GM19023 (cell line): ENCODE data around the gene RPS3.
A peak's percentile ranks its signal among the peaks of the same experiment; 100 is the strongest.
"Not testable (repeated sequence)": the region's sequence is repeated elsewhere in the genome, so short reads cannot be mapped to it uniquely, and the experiment has no call there.

Source experiments
- ATAC-seq: cut with Tn5 transposase; IDR thresholded peaks from one replicate; pipeline ENCODE4 v1.9.1; 2021; ENCODE audit warnings: mild to moderate bottlenecking, moderate library complexity; ENCODE audit not compliant: unreplicated experiment

Gene RPS3

DNA sequence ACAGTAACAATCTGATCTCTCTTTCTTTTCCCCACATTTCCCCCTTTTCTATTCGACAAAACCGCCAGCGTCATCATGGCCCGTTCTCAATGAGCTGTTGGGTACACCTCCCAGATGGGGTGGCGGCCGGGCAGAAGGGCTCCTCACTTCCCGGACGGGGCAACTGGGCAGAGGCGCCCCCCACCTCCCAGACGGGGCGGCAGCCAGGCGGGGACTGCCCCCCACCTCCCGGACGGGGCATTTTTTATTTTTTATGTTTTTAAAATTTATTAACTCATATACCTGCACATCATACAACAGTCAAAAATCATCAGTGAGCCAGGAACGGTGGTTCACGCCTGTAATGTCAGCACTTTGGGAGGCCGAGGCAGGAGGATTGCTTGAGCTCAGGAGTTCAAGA, 20.5 kb upstream of the RPS3 start:
- not testable (repeated sequence) for ATAC-seq

- no peak for ATAC-seq
Measured at GRCh38 chr11:75380245-75380644, 19.1 kb upstream of the RPS3 start.

GRCh38 chr11:75380716-75381420, 18.4 kb upstream of the RPS3 start:
- no peak for ATAC-seq

- ATAC-seq, result no peak
Measured at GRCh38 chr11:75383246-75383645, 16.1 kb upstream of the RPS3 start.

DNA sequence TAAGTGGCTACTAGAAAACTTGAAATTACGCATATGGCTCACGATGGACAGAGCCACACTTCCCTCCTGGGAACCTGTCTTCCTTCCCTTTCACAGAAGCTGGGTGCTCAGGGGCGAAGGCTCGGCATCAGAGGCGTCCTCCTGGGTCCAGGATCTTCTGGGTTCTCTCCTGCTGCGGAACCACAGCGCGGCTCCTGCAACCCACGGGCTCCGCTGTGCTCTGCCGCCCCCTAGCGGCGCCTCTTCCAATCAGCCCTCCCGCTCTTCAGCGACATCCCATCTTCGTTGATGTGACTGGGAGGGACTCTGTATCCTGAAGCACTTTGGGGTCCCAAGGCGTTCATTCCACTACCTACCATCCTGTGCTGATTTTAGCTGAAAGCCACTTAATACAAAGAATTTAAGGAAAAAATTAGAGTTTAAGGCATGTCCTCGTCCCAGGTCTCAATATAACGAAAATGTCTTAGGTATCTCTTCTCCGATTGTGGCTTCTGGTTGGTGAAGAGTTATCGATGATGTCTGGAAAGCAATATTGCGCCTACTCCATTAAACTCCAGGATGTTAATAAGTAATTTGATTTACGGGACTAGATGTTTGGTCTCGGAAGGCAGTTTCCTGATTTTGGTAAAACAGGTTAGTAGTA, 14.8 kb upstream of the RPS3 start:
- ATAC-seq, result no peak

- ATAC-seq, result no peak
Measured at GRCh38 chr11:75386942-75387630, 12.2 kb upstream of the RPS3 start.

GRCh38 chr11:75387736-75388294, 11.5 kb upstream of the RPS3 start:
- no peak for ATAC-seq

- no peak for ATAC-seq
Measured at GRCh38 chr11:75388386-75389275, 10.7 kb upstream of the RPS3 start.

DNA sequence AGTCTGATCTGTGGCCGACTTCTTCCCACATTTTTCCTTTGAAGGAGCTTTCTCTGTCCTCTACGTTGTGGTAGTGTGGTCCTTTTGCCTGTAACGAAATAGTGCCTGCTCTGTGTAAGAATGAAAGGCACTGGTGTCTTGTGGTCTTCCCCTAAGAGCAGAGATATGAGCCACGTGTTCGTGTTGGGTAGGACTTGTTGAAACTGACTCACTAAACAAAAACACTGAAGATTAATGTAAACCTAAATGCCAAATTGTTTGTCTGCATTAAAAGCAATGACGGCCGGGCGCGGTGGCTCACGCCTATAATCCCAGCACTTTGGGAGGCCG, 10.1 kb upstream of the RPS3 start:
- no peak for ATAC-seq

DNA sequence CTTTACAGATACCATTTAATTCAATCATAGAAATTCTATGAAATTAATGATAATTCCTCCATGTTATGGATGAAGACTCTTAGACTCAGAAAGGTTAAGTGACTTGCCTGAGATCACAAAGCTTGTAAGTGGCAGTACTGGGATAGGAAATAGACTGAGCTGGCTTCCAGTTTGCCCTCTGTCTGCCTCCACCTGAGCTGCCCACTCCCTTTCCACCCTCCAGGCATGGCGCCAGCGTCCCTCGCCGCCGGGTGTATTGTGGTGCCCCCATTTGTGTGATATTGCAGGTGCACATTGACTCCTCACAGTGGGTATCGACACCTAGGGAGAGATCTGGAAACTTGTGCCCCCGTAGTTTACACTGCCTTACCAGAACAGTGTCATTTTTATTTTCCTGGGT, 9.4 kb upstream of the RPS3 start:
- no peak for ATAC-seq

GRCh38 chr11:75394085-75394840, 5.1 kb upstream of the RPS3 start:
- ATAC-seq, result no peak

GRCh38 chr11:75398906-75399305, 412 bp upstream of the RPS3 start:
- peak; percentile 9 for ATAC-seq

DNA sequence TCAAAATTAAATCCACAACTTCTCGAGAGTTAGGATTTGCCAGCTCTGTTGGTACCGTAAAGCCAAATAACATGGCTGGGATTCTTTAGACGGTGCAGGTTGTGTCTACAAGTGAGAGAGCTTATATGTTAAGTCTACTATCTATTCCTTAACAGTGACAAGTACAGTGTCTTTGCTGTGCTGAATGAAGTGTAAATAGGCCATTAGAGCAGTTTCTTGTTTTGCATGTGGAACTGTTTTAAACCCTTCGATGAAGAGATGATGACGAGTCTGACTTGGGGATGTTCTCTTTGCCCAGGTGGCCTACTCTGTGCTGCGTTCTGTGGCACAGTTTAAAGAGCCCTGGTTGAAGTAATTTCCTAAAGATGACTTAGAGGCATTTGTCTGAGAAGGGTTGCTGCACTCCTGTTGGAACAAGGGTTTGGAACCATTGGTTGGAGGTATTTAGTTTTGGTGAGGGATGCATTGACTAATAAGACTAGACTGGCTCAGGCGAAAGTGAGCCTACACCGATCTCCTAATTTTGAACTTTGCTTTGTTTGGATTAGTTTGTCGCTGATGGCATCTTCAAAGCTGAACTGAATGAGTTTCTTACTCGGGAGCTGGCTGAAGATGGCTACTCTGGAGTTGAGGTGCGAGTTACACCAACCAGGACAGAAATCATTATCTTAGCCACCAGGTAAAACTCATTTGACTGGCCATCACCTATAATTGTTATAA, 988 bp downstream of the RPS3 start:
- ATAC-seq, result no peak

DNA sequence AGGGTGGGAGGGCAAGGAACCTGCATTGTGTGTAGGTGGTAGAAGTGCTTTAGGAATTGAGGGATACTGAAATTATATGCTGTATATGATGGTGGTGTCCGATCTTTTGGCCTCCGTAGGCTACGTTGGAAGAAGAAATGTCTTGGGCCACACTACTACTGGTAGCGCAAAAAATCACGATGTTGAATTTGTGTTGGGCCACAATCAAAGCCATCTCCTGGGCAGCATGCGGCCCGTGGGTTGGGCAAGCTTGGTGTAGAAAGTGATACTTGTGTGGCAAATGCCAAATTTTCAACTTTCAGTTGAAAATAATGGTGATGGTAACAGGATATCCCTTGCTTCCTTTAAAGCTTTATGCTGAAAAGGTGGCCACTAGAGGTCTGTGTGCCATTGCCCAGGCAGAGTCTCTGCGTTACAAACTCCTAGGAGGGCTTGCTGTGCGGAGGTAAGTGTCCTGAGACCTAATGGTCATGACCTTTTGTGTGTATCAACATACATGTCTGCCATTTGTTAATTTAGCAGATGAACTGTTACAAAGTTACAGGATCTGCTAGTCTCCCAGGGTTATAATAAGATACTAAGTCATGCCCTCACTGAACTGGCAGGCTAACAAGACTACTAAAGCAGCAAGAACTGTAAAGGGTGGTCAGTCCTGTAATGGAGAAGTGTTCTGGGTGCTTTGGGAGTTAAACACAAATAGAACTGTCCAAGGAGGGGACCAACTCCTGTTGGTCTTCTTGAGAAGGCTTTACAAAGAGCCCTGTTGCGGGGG, 2.9 kb downstream of the RPS3 start:
- ATAC-seq, result no peak

GRCh38 chr11:75403037-75403436, 3.7 kb downstream of the RPS3 start:
- no peak for ATAC-seq

GRCh38 chr11:75403983-75404658, 4.8 kb downstream of the RPS3 start:
- ATAC-seq, result no peak

GRCh38 chr11:75406338-75406777, 7.0 kb downstream of the RPS3 start:
- ATAC-seq, result no peak

GRCh38 chr11:75408957-75409219, 9.6 kb downstream of the RPS3 start:
- no peak for ATAC-seq
